ENCODE measurements around the gene RNF2.

DNA sequence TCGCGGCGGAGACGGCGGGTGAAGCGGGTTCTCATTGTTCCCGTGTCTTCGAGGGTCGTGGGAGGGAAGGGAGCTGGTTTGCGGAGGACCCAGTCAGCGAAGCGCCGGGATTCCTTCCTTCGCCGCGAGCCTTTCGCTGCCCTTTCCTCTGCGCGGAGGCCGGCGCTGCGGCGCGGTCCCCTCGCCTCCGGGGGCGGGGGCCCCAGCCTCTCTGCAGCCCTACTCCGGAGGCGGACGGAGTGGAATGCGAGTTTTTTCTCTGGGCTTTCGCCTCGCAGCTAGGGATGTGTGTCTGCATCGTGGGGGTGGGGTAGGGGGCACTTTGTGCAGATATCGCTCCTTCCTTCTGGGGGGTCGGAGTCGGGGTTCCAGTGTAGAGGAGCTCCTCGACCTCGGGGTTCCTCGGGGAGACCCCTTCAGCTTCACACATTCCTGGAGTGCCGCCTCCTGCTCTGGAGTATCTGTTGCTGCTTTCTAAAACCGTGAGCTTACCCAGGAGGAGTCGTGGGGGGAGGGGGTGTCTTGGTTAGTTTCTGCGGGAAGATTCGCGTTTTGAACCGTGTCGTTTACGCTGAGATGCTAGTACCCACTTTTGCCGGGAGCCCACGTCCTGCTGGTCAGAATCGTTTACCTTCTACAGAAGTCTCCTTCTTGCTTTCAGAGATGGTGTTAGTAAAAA lies 595 bp downstream of the RNF2 start:
- TF ChIP-seq ASH2L (IDR thresholded peaks at IDR 0.05; ENCODE audit: borderline replicate concordance, low read depth): no peak
- TF ChIP-seq, protein P1, sequence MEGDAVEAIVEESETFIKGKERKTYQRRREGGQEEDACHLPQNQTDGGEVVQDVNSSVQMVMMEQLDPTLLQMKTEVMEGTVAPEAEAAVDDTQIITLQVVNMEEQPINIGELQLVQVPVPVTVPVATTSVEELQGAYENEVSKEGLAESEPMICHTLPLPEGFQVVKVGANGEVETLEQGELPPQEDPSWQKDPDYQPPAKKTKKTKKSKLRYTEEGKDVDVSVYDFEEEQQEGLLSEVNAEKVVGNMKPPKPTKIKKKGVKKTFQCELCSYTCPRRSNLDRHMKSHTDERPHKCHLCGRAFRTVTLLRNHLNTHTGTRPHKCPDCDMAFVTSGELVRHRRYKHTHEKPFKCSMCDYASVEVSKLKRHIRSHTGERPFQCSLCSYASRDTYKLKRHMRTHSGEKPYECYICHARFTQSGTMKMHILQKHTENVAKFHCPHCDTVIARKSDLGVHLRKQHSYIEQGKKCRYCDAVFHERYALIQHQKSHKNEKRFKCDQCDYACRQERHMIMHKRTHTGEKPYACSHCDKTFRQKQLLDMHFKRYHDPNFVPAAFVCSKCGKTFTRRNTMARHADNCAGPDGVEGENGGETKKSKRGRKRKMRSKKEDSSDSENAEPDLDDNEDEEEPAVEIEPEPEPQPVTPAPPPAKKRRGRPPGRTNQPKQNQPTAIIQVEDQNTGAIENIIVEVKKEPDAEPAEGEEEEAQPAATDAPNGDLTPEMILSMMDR (IDR thresholded peaks at IDR 0.05 in 2 of 3, conservative IDR thresholded peaks at IDR 0.05 in 1 of 3; ENCODE audit: control insufficient read depth in 2 of 3, extremely low read depth in 1 of 3, insufficient read depth in 1 of 3, low read depth in 3 of 3, low read length in 3 of 3): no peak
- no peak for TF ChIP-seq RELA (IDR thresholded peaks at IDR 0.05; ENCODE audit: borderline replicate concordance, partially characterized antibody)
- TF ChIP-seq TBL1XR1 (IDR thresholded peaks at IDR 0.05; ENCODE audit: low read depth, low read length): no peak
- TF ChIP-seq NRF1 (conservative IDR thresholded peaks at IDR 0.05; ENCODE audit: low read depth, low read length): no peak
- TF ChIP-seq, protein P2, sequence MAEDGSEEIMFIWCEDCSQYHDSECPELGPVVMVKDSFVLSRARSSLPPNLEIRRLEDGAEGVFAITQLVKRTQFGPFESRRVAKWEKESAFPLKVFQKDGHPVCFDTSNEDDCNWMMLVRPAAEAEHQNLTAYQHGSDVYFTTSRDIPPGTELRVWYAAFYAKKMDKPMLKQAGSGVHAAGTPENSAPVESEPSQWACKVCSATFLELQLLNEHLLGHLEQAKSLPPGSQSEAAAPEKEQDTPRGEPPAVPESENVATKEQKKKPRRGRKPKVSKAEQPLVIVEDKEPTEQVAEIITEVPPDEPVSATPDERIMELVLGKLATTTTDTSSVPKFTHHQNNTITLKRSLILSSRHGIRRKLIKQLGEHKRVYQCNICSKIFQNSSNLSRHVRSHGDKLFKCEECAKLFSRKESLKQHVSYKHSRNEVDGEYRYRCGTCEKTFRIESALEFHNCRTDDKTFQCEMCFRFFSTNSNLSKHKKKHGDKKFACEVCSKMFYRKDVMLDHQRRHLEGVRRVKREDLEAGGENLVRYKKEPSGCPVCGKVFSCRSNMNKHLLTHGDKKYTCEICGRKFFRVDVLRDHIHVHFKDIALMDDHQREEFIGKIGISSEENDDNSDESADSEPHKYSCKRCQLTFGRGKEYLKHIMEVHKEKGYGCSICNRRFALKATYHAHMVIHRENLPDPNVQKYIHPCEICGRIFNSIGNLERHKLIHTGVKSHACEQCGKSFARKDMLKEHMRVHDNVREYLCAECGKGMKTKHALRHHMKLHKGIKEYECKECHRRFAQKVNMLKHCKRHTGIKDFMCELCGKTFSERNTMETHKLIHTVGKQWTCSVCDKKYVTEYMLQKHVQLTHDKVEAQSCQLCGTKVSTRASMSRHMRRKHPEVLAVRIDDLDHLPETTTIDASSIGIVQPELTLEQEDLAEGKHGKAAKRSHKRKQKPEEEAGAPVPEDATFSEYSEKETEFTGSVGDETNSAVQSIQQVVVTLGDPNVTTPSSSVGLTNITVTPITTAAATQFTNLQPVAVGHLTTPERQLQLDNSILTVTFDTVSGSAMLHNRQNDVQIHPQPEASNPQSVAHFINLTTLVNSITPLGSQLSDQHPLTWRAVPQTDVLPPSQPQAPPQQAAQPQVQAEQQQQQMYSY (CRISPR knock-in tag; IDR thresholded peaks at IDR 0.05): no peak
- TF ChIP-seq, protein P3, sequence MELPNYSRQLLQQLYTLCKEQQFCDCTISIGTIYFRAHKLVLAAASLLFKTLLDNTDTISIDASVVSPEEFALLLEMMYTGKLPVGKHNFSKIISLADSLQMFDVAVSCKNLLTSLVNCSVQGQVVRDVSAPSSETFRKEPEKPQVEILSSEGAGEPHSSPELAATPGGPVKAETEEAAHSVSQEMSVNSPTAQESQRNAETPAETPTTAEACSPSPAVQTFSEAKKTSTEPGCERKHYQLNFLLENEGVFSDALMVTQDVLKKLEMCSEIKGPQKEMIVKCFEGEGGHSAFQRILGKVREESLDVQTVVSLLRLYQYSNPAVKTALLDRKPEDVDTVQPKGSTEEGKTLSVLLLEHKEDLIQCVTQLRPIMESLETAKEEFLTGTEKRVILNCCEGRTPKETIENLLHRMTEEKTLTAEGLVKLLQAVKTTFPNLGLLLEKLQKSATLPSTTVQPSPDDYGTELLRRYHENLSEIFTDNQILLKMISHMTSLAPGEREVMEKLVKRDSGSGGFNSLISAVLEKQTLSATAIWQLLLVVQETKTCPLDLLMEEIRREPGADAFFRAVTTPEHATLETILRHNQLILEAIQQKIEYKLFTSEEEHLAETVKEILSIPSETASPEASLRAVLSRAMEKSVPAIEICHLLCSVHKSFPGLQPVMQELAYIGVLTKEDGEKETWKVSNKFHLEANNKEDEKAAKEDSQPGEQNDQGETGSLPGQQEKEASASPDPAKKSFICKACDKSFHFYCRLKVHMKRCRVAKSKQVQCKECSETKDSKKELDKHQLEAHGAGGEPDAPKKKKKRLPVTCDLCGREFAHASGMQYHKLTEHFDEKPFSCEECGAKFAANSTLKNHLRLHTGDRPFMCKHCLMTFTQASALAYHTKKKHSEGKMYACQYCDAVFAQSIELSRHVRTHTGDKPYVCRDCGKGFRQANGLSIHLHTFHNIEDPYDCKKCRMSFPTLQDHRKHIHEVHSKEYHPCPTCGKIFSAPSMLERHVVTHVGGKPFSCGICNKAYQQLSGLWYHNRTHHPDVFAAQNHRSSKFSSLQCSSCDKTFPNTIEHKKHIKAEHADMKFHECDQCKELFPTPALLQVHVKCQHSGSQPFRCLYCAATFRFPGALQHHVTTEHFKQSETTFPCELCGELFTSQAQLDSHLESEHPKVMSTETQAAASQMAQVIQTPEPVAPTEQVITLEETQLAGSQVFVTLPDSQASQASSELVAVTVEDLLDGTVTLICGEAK (IDR thresholded peaks at IDR 0.05; ENCODE audit: borderline replicate concordance): no peak
- TF ChIP-seq, protein P4, sequence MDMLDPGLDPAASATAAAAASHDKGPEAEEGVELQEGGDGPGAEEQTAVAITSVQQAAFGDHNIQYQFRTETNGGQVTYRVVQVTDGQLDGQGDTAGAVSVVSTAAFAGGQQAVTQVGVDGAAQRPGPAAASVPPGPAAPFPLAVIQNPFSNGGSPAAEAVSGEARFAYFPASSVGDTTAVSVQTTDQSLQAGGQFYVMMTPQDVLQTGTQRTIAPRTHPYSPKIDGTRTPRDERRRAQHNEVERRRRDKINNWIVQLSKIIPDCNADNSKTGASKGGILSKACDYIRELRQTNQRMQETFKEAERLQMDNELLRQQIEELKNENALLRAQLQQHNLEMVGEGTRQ (IDR thresholded peaks at IDR 0.05; ENCODE audit: borderline replicate concordance, low read depth, low read length): no peak
- no peak for TF ChIP-seq KDM1A (IDR thresholded peaks at IDR 0.05; ENCODE audit: borderline replicate concordance)
- TF ChIP-seq, protein P5, sequence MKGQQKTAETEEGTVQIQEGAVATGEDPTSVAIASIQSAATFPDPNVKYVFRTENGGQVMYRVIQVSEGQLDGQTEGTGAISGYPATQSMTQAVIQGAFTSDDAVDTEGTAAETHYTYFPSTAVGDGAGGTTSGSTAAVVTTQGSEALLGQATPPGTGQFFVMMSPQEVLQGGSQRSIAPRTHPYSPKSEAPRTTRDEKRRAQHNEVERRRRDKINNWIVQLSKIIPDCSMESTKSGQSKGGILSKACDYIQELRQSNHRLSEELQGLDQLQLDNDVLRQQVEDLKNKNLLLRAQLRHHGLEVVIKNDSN (IDR thresholded peaks at IDR 0.05; ENCODE audit: borderline replicate concordance, extremely low read length, insufficient read depth, low read depth, low read length): no peak
- TF ChIP-seq, protein P6, sequence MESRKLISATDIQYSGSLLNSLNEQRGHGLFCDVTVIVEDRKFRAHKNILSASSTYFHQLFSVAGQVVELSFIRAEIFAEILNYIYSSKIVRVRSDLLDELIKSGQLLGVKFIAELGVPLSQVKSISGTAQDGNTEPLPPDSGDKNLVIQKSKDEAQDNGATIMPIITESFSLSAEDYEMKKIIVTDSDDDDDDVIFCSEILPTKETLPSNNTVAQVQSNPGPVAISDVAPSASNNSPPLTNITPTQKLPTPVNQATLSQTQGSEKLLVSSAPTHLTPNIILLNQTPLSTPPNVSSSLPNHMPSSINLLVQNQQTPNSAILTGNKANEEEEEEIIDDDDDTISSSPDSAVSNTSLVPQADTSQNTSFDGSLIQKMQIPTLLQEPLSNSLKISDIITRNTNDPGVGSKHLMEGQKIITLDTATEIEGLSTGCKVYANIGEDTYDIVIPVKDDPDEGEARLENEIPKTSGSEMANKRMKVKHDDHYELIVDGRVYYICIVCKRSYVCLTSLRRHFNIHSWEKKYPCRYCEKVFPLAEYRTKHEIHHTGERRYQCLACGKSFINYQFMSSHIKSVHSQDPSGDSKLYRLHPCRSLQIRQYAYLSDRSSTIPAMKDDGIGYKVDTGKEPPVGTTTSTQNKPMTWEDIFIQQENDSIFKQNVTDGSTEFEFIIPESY (IDR thresholded peaks at IDR 0.05): no peak

All from GM12878 (cell line).